Stimulated activated naive CD8-positive, alpha-beta T cell treated with anti-CD3 and anti-CD28 coated beads, Interleukin-15, Interleukin-2, amounts not matched to agents 100 U/mL and 50 U/mL, for 24 hours (primary cell): ENCODE results near the gene UCKL1.
A peak's percentile ranks its signal among the peaks of the same experiment; 100 is the strongest.
"Not testable (repeated sequence)": the region's sequence is repeated elsewhere in the genome, so short reads cannot be mapped to it uniquely, and the experiment has no call there.

Source experiments
- ATAC-seq: fragments of 150-1000 bp; cut with Tn5 transposase; one replicate; pipeline ENCODE4 v1.10.0; 2021
- DNase-seq: peaks from one replicate; pipeline ENCODE4 v3.0.0; 2021

The UCKL1 gene

GRCh38 chr20:63972312-63973159 is 16.3 kb upstream of the UCKL1 start:
- DNase-seq = peak; percentile 3
- ATAC-seq = no peak

- ATAC-seq = not testable (repeated sequence)
- peak; percentile 2 for DNase-seq
Measured at GRCh38 chr20:63971960-63972311, 15.7 kb upstream of the UCKL1 start.

GRCh38 chr20:63970714-63971431 is 14.7 kb upstream of the UCKL1 start:
- ATAC-seq (no peak), DNase-seq (no peak)

- ATAC-seq = peak; percentile 16
- DNase-seq = peak; percentile 64
Measured at GRCh38 chr20:63969838-63970713, 13.9 kb upstream of the UCKL1 start, which contains the start of gene ZNF512B. Gene ZNF512B (minus strand): TSS chr20:63969930. CDS start chr20:63967950, 1,980 bp downstream.

GRCh38 chr20:63968928-63969760 is 12.9 kb upstream of the UCKL1 start:
- DNase-seq (peak; percentile 46), ATAC-seq (peak; percentile 5)

- DNase-seq (peak; percentile 2), ATAC-seq (no peak)
Measured at GRCh38 chr20:63968136-63968927, 12.1 kb upstream of the UCKL1 start.

GRCh38 chr20:63967330-63968135 is 11.3 kb upstream of the UCKL1 start:
- ATAC-seq (no peak), DNase-seq (peak; percentile 2)

- no peak for DNase-seq
- no peak for ATAC-seq
Measured at GRCh38 chr20:63966944-63967322, 10.7 kb upstream of the UCKL1 start.

GRCh38 chr20:63966172-63966943 is 10.1 kb upstream of the UCKL1 start:
- ATAC-seq (no peak), DNase-seq (peak; percentile 2)

- ATAC-seq (no peak), DNase-seq (no peak)
Measured at GRCh38 chr20:63964412-63964811, 8.2 kb upstream of the UCKL1 start.

- ATAC-seq (no peak), DNase-seq (no peak)
Measured at GRCh38 chr20:63963784-63964301, 7.6 kb upstream of the UCKL1 start.

- no peak for ATAC-seq
- no peak for DNase-seq
Measured at GRCh38 chr20:63963348-63963741, 7.1 kb upstream of the UCKL1 start.

GRCh38 chr20:63962426-63963347 is 6.5 kb upstream of the UCKL1 start:
- ATAC-seq = no peak
- no peak for DNase-seq

- no peak for DNase-seq
- ATAC-seq = no peak
Measured at GRCh38 chr20:63961664-63962425, 5.6 kb upstream of the UCKL1 start.

GRCh38 chr20:63960654-63961621 is 4.7 kb upstream of the UCKL1 start:
- DNase-seq, ATAC-seq: not testable (repeated sequence)

GRCh38 chr20:63959699-63960075 is 3.5 kb upstream of the UCKL1 start:
- no peak for ATAC-seq
- DNase-seq = no peak
